GM19099 (cell line): ENCODE measurements around the gene SLC34A1.

Experiments used
- POLR2A ChIP-seq: IDR thresholded peaks from 3 replicates; pipeline ENCODE4 v1.6.1; 2011; ENCODE audit warnings: low read depth; ENCODE audit not compliant: insufficient read length; ENCODE audit errors: extremely low read depth

The SLC34A1 gene, protein sequence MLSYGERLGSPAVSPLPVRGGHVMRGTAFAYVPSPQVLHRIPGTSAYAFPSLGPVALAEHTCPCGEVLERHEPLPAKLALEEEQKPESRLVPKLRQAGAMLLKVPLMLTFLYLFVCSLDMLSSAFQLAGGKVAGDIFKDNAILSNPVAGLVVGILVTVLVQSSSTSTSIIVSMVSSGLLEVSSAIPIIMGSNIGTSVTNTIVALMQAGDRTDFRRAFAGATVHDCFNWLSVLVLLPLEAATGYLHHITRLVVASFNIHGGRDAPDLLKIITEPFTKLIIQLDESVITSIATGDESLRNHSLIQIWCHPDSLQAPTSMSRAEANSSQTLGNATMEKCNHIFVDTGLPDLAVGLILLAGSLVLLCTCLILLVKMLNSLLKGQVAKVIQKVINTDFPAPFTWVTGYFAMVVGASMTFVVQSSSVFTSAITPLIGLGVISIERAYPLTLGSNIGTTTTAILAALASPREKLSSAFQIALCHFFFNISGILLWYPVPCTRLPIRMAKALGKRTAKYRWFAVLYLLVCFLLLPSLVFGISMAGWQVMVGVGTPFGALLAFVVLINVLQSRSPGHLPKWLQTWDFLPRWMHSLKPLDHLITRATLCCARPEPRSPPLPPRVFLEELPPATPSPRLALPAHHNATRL

DNA sequence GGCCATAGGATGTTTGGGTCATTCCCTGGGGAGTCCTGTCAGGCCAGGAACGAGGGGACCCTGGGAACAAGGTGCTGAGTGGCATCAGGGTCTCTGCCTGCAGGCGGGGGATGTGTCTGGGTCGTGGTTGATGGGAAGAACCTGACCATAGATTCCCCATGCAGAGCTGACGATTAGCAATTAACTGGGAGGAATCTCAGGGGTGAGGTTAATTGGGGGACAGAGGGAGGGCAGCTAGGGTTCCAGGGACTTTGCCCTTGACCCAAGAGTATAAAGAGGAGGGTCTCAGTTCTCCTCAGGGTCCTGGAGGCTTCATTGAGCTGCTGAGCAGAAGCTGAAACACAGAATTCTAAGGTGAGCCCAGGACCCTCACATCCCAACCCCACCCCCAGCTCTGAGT lies at the start of gene SLC34A1:
TSS of gene SLC34A1 (plus strand) at position 301 of the 400 bp plus-strand sequence. CDS start 1,308 bp downstream, outside the sequence.
- TF ChIP-seq POLR2A: no peak

DNA sequence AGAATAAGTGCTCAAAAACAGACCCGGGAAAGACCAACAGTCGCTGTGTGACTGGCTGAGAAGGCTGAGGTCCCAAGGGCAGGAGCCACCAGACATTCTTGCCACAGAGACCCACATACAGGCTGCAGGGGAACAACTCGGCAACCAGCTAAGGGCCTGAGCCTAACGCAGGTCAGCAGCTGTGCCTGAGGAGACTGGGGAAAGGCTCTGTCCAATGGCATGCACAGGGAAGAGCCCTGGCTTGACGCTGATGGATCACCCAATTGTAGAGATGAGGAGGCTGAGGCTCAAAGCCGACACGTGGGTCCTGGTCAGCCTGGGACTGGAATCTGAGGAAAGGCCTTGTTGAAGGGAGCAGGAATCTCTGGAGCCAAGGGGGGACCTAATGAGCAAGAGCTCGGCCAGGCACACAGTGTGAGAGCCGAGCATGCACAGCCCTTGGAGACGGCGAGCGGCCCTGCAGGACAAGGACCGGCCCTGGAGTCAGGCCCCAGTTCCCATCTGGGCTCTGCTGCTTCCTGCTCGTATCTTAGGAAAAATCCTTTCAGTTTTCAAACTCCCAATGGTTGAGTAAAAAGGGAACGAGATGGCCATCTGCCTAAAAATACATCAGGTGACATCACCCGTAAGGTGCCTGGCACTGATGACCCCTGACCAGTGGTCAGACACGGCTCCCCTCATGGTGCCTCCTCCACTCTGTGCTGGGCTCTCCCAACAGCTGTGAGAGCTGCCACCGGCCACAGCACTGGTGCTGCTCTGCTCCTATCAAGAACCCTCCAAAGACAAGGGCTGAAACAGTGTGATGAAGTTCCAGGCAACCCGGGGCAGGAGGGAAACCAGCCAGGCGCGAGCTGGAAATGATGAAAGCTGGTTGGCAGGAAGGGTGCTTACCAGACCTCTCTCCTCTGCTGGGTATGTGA lies 49.2 kb upstream of the SLC34A1 start:
- TF ChIP-seq POLR2A: no peak

DNA sequence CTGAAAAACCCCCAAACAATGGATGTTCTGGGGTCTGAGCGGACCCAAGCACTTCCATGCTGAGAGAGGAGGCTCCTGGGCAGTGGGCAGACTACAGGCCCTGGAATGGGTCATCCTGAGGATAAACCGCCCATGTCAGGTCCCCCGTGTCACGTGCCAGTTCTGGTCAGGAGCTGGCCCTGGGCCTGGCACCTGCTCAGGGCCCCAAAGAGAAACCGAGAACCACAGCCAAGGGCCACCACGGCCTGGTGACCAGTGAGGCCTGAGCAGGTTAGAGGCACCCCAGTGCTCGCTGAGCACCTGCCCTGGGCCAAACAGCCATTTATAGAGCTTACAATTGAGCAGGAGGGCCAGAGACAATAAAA lies 48.6 kb upstream of the SLC34A1 start:
- no peak for TF ChIP-seq POLR2A

DNA sequence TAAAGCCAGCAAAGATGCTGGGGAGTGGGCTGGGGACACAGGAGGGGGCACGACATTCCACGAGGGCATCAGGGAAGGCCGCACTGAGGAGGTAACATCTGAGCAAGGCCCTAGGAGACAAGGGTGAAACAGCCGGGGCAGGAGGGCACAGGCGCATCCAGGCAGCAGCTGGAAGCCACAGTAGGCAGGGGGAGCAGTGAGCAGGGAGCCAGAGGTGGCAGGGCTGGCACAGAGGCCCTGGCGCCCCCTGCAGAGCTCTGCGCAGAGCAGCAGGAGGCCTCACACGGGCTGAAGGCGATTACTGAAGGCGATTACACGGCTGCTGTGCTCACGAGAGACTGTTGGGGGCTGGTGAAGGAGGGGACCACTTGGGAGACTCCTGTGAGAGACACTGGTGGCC lies 48.1 kb upstream of the SLC34A1 start:
- no peak for TF ChIP-seq POLR2A

DNA sequence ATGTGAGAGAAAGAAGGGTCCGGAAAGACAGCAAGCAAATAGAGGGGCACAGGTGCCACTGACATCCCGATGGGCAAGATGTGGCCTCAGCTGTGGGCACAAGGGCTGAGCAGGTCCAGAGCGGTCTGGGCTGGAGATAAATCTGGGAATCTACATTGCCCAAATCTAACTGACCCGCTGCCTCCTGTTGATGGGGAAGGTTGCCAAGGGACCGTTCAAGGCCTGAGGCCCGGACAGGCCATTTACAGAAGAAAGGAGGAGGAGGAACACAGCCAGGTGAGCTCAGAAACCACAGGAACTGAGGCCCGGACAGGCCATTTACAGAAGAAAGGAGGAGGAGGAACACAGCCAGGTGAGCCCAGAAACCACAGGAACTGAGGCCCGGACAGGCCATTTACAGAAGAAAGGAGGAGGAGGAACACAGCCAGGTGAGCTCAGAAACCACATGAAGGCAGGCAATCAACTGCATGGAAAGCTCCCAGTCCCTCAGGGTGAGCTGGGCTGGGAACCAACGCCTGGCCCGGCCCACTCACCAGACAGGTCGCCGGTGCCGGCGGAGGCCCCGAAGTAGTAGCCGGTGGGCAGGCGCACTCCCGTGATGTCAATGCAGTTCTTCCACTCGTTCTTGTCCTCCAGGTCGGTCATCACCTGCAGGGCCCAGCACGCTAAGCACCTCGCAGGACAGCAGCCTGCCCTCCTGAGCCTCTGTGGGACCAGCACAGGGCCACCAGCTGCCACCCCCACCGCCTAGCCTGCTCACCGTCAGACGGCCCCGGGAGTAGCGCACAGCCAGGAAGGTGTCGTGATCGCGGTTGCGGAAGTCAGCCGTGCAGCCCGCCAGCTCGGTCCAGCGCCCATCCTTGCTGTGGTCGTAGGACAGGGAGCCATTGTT lies 47.4 kb upstream of the SLC34A1 start:
- no peak for TF ChIP-seq POLR2A

DNA sequence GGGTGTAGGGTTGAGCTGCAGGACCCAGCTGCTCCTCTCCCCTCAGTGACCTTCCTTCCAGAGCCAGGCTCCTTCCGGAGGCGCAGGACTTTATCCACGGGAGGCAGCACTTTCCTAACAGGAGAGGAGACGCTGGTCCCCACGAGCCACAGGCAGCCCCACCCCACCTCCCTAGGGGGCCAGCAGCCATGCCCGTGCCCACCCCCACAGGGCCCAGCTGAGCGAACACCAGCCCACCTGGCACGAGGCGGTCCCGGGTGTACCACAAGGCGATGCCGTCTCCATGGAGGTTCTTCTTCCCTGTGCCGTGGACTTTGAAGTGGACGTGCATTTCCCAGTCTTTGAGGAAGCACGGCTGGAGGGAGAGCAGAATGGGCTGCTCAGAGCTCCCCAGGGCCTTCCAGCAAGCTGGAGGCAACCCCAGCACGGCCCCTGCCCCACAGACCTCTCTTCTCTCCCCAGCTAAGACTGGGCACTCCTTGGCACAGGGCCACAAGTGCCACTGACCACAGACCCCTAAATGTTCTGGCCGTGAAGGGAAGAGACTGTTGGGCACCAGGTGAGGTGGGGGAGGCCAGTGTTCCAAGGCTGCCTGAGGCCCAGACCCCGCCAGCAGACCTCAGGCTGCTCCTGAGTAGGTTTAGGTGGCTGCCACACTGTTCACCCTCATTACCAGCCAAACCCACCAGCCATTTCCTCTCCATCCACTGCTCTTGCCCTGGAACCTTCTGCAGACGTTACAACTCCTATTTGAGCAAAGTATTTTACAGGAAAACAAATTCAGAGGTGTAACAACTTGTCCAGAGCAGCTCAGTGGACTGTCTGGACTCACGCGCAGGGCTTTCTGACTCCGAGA lies 45.8 kb upstream of the SLC34A1 start:
- TF ChIP-seq POLR2A: no peak

DNA sequence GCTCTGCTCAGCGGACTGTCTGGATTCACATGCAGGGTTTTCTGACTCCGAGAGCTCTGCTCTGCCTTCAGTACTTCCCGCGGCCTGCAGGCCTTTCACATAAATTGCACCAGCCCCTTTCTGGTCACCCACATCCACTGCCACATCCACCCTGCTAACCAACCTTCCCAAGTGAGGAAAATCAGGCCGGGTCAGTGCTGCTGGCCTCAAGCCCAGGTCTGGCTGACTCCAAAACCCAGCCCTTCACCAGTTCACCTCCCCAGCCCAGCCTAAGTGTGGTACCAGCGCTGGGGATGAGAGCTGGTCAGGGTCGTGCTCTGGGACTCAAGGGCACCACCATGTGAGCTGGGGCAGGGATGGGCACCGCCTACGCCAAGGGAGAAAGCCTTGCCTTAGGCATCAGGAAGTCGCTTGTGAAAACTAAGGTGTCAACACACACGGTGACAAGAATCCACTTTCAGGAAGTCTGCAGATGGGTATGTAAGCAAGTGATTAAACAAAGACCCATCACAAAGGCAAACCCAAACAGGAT lies 45.1 kb upstream of the SLC34A1 start:
- no peak for TF ChIP-seq POLR2A

DNA sequence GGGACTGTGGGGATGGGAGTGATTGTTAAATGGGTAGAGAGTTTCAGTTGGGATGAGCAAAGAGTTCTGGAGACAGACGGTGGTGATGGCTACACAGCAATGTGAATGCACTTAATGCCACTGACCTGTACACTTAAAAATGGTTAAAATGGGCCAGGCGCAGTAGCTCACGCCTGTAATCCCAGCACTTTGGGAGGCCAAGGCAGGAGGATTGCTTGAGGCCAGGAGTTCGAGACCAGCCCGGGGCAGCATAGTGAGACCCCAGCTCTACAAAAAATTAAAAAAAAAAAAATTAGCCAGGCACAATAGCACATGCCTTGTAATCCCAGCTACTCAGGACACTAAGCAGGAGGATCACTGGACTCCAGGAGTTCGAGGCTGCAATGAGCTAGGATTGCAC lies 40.5 kb upstream of the SLC34A1 start:
- TF ChIP-seq POLR2A: no peak

DNA sequence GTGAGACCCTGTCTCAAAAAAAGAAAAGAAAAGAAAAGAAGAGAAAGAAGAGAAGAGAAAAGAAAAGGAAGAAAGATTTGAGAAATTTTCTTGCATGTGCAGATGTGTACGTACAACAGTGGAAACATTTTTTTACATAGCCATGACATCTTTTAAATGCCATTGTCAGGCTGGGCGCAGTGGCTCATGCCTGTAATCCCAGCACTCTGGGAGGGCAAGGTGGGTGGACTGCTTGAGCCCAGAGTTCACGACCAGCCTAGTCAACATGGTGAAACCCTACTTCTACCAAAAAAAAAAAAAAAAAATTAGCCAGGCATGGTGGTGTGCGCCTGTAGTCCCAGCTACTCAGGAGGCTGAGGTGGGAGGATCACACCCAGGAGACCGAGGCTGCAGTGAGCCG lies 39.3 kb upstream of the SLC34A1 start:
- TF ChIP-seq POLR2A: no peak

DNA sequence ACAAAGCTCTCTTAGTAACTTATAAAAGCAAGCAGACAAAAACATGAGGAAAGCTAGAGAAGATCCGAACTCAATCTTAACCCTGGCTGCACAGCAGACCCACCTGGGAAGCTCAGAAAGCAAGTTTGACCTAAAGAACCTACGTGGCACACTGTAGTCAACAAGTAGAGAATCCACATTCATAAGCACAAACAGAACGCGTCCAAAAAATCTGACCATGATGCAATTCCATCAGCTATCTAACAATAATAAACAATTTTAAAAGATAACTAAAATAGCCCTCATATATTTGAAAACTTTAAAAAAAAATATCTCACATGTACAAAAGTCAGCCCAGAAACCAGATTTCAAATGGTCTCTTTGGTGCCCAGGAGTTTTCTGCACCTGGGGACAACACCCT lies 37.4 kb upstream of the SLC34A1 start:
- no peak for TF ChIP-seq POLR2A

DNA sequence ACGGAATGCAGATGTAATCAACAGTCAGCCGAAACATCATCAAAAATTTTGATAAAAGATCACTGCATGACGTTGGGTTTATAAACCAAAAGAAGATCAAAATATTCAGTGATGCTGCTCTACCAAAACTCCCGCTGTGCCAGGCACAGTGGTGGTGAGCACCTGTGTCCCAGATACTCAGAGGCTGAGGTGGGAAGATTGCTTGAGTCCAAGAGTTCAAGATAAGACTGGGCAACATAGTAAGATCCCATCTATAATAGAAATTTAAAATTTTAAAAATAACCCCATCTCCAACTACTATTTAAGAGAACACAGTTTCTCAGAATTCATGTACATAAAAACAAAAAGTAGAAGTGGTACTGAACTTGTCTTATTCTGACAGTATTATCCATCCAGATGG lies 36.5 kb upstream of the SLC34A1 start:
- TF ChIP-seq POLR2A: no peak

DNA sequence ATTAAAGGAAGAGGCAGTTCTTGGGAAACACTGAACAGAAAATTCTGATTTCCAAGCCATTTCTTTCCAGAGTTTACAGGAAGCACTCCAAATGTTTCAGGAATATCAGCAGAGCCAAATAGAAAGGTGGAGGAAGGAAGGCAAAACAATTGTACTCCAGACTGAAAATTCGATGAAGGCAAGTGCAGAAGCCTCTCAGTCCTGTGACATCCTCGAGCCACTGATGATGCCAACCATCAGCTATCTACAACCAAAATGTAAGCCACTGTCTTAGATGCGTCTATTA lies 34.9 kb upstream of the SLC34A1 start:
- TF ChIP-seq POLR2A: no peak

DNA sequence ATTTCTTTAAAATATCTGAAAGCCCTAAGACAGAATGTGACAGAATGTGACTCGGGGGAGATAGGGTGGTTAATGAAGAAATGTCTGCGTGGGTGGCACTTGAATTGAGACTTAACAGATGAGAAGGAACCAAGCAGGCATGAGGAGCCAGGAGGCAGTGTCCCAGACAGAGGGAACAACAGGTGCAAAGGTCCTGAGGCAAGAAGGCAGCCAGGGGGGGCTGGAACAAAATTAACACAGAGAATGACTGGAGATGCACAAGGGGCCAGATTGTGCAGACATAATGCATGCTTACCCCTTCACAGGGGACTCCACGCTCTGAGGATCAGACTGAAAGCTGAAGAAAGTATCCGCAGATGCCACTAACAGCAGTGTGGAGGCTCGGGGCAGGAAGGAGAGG lies 34.5 kb upstream of the SLC34A1 start:
- no peak for TF ChIP-seq POLR2A
